Stimulated activated CD4-positive, alpha-beta T cell treated with anti-CD3 and anti-CD28 coated beads, Interleukin-4, amount 100 ng/mL, for 24 hours (primary cell): ENCODE measurements around the gene MYL6B.
A peak's percentile ranks its signal among the peaks of the same experiment; 100 is the strongest.
"Not testable (repeated sequence)": the region's sequence is repeated elsewhere in the genome, so short reads cannot be mapped to it uniquely, and the experiment has no call there.

Experiments used
- DNase-seq: peaks from one replicate; pipeline ENCODE4 v3.0.0-alpha.2; 2020

MYL6B gene

GRCh38 chr12:56154246-56154771, 1.9 kb downstream of the MYL6B start:
- DNase-seq = no peak

- no peak for DNase-seq
Measured at GRCh38 chr12:56154818-56155217, 2.4 kb downstream of the MYL6B start.

GRCh38 chr12:56155256-56155845, 3.0 kb downstream of the MYL6B start:
- no peak for DNase-seq

GRCh38 chr12:56156464-56157200, 4.2 kb downstream of the MYL6B start:
- not testable (repeated sequence) for DNase-seq

GRCh38 chr12:56157201-56158028, 5.0 kb downstream of the MYL6B start:
- peak; percentile 60 for DNase-seq

GRCh38 chr12:56158029-56158925, 5.9 kb downstream of the MYL6B start, which contains the start of gene MYL6:
Gene MYL6, plus strand, starts transcription at chr12:56158359. Its CDS starts 43 bp downstream, at chr12:56158402.
- peak; percentile 95 for DNase-seq

GRCh38 chr12:56158926-56159461, 6.6 kb downstream of the MYL6B start:
- DNase-seq = peak; percentile 39

GRCh38 chr12:56159482-56160192, 7.2 kb downstream of the MYL6B start:
- DNase-seq = no peak

GRCh38 chr12:56160193-56160763, 7.9 kb downstream of the MYL6B start:
- DNase-seq = peak; percentile 60

GRCh38 chr12:56160894-56161689, 8.7 kb downstream of the MYL6B start:
- DNase-seq = no peak

GRCh38 chr12:56161690-56162351, 9.4 kb downstream of the MYL6B start:
- DNase-seq = no peak

- no peak for DNase-seq
Measured at GRCh38 chr12:56162468-56163290, 10.3 kb downstream of the MYL6B start.

- no peak for DNase-seq
Measured at GRCh38 chr12:56163533-56164344, 11.4 kb downstream of the MYL6B start.

- no peak for DNase-seq
Measured at GRCh38 chr12:56164345-56164729, 11.9 kb downstream of the MYL6B start.

GRCh38 chr12:56165369-56165768, 13.0 kb downstream of the MYL6B start:
- no peak for DNase-seq

- no peak for DNase-seq
Measured at GRCh38 chr12:56169229-56169759, 16.9 kb downstream of the MYL6B start.

GRCh38 chr12:56172839-56173238, 20.5 kb downstream of the MYL6B start:
- no peak for DNase-seq
